ENCODE results near the gene COL5A3. TPM values are rescaled to one million over a fixed set of nuclear protein-coding genes. Genes with fewer than 3 reads are reported as not detected.

Gene COL5A3
- total RNA-seq, 2 experiments from 2014 or later: not detected

DNA sequence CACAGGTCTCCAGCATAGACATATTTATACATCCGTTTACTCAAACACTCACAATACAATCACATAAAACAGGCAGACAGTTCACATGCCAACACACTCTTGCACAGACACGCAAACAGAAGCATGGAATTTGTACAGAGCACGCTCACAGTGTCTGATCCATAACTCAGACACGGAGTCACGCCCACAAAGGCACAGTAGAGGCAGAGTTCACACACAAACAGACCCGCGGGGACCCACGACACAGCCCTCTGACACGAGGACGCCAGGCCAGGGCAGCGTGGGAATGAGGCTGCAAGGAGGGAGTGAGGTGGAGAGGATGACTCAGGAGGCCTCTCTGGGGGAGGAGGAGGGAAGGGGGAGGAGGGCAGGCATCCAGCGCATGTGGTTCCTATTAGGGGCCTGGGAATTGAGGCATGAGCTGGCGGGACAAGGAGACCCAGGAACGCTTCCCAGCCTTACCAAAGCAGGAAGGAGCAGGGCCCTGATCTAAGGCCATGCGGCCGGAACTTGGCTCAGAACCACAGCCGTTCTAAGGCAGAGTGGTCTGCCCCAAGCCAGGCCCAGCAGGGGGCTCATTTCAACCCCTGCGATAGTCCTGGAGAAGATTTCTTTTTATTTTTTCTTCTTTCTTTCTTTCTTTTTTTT, 64.9 kb downstream of the COL5A3 start:
- no TSS peak for BruUV-seq (replicated peaks)
- Histone ChIP-seq H3K4me1 (ENCODE audit: insufficient read depth, low read length, poor library complexity, severe bottlenecking) (no peaks in the 10 kb centered on the region), H3K4me3 (ENCODE audit: low read depth, low read length, poor library complexity, severe bottlenecking) (no peak overlapping the region), H3K4me2 (ENCODE audit: low read length) (no peak overlapping the region), H3K9me2 (ENCODE audit: insufficient read depth, low read length) (no peaks in the 10 kb centered on the region), H3K9me3 (ENCODE audit: low read length) (no peaks in the 10 kb centered on the region), H3K79me2 (ENCODE audit: insufficient read depth, low read depth, low read length) (no peaks in the 10 kb centered on the region), H3K36me3 (ENCODE audit: insufficient read depth, low read length) (no peaks in the 10 kb centered on the region), H3K27ac (ENCODE audit: low read depth, low read length, poor library complexity, severe bottlenecking) (no peak overlapping the region), H4K20me1 (ENCODE audit: insufficient read depth, low read length) (no peaks in the 10 kb centered on the region), H2AFZ (ENCODE audit: low read length) (no peak overlapping the region)
- no peak for TF ChIP-seq EZH2phosphoT487 (IDR thresholded peaks at IDR 0.05; ENCODE audit: borderline replicate concordance, low read depth, low read length)
- TF ChIP-seq, protein P1, sequence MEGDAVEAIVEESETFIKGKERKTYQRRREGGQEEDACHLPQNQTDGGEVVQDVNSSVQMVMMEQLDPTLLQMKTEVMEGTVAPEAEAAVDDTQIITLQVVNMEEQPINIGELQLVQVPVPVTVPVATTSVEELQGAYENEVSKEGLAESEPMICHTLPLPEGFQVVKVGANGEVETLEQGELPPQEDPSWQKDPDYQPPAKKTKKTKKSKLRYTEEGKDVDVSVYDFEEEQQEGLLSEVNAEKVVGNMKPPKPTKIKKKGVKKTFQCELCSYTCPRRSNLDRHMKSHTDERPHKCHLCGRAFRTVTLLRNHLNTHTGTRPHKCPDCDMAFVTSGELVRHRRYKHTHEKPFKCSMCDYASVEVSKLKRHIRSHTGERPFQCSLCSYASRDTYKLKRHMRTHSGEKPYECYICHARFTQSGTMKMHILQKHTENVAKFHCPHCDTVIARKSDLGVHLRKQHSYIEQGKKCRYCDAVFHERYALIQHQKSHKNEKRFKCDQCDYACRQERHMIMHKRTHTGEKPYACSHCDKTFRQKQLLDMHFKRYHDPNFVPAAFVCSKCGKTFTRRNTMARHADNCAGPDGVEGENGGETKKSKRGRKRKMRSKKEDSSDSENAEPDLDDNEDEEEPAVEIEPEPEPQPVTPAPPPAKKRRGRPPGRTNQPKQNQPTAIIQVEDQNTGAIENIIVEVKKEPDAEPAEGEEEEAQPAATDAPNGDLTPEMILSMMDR (conservative IDR thresholded peaks at IDR 0.05; ENCODE audit: low read length): no peak
- ChIA-PET POLR2A (no interaction called here), CTCF (ENCODE audit: unreplicated experiment) (no interaction called here)
- DNase-seq (ENCODE audit: low spot score): no peak
- intact Hi-C loops (cut with micrococcal nuclease; ENCODE audit: unreplicated experiment): no loop called here

GRCh38 chr19:9943744-9944143, 66.6 kb downstream of the COL5A3 start:
- Histone ChIP-seq H3K9me2 (ENCODE audit: insufficient read depth, low read length) (no peaks in the 10 kb centered on the region), H3K4me2 (ENCODE audit: low read length) (no peak overlapping the region), H3K27ac (ENCODE audit: low read depth, low read length, poor library complexity, severe bottlenecking) (no peak overlapping the region), H3K9me3 (ENCODE audit: low read length) (no peaks in the 10 kb centered on the region), H3K4me3 (ENCODE audit: low read depth, low read length, poor library complexity, severe bottlenecking) (no peak overlapping the region), H3K79me2 (ENCODE audit: insufficient read depth, low read depth, low read length) (no peaks in the 10 kb centered on the region), H3K4me1 (ENCODE audit: insufficient read depth, low read length, poor library complexity, severe bottlenecking) (no peaks in the 10 kb centered on the region), H2AFZ (ENCODE audit: low read length) (no peak overlapping the region), H3K36me3 (ENCODE audit: insufficient read depth, low read length) (no peaks in the 10 kb centered on the region), H4K20me1 (ENCODE audit: insufficient read depth, low read length) (no peaks in the 10 kb centered on the region)
- intact Hi-C loops (cut with micrococcal nuclease; ENCODE audit: unreplicated experiment): no loop called here
- TF ChIP-seq, protein P1 (conservative IDR thresholded peaks at IDR 0.05; ENCODE audit: low read length): no peak
- no peak for TF ChIP-seq EZH2phosphoT487 (IDR thresholded peaks at IDR 0.05; ENCODE audit: borderline replicate concordance, low read depth, low read length)
- no peak for DNase-seq (ENCODE audit: low spot score)
- ChIA-PET POLR2A (interaction anchor here (1.0 kb wide), 1 partner anchor 8 kb away, joined by 3 read pairs; no protein-coding TSS in a partner anchor), CTCF (ENCODE audit: unreplicated experiment) (no interaction called here)
- BruUV-seq (replicated peaks): no TSS peak

GRCh38 chr19:9941671-9942070, 68.6 kb downstream of the COL5A3 start:
- Histone ChIP-seq H3K27ac (ENCODE audit: low read depth, low read length, poor library complexity, severe bottlenecking) (no peak overlapping the region), H3K9me2 (ENCODE audit: insufficient read depth, low read length) (no peaks in the 10 kb centered on the region), H3K4me2 (ENCODE audit: low read length) (no peak overlapping the region), H3K9me3 (ENCODE audit: low read length) (no peaks in the 10 kb centered on the region), H2AFZ (ENCODE audit: low read length) (no peak overlapping the region), H3K4me1 (ENCODE audit: insufficient read depth, low read length, poor library complexity, severe bottlenecking) (no peaks in the 10 kb centered on the region), H3K4me3 (ENCODE audit: low read depth, low read length, poor library complexity, severe bottlenecking) (no peak overlapping the region), H4K20me1 (ENCODE audit: insufficient read depth, low read length) (no peaks in the 10 kb centered on the region), H3K36me3 (ENCODE audit: insufficient read depth, low read length) (no peaks in the 10 kb centered on the region), H3K79me2 (ENCODE audit: insufficient read depth, low read depth, low read length) (no peaks in the 10 kb centered on the region)
- ChIA-PET CTCF (ENCODE audit: unreplicated experiment) (no interaction called here), POLR2A (no interaction called here)
- intact Hi-C loops (cut with micrococcal nuclease; ENCODE audit: unreplicated experiment): no loop called here
- DNase-seq (ENCODE audit: low spot score): no peak
- no TSS peak for BruUV-seq (replicated peaks)
- no peak for TF ChIP-seq EZH2phosphoT487 (IDR thresholded peaks at IDR 0.05; ENCODE audit: borderline replicate concordance, low read depth, low read length)
- TF ChIP-seq, protein P1 (conservative IDR thresholded peaks at IDR 0.05; ENCODE audit: low read length): no peak

Data from OCI-LY7 (cell line).